Heart left ventricle (tissue), 16 donors: Measurements from ENCODE around the gene PPCS. TPM values are rescaled to one million over a fixed set of nuclear protein-coding genes. Genes with fewer than 3 reads are reported as not detected.

Experiments
- ATAC-seq, 4 donors: fragments of 200-7000 bp; cut with Tn5 transposase; one replicate each; pipeline ENCODE4 v1.9.1; 2020 to 2022; ENCODE audit warnings: moderate library complexity in 4 of 4, mild to moderate bottlenecking in 3 of 4, moderate number of reproducible peaks in 1 of 4
- DNase-seq, 5 donors: peaks; one replicate each; pipeline ENCODE4 v3.0.0-alpha.2; 2020
- H3K27ac ChIP-seq, 12 donors: fragments of 200-600 bp; sonication (generic) in 4 of 12; one replicate each; pipeline versions ENCODE4 v1.5.0 to v1.8.0; 2016 to 2022; ENCODE audit warnings: mild to moderate bottlenecking in 2 of 12
- H3K27me3 ChIP-seq, 9 donors: fragments of 200-600 bp; sonication (generic) in 2 of 9; one replicate each; pipeline versions ENCODE4 v1.5.1 to v1.8.0; 2016 to 2022; ENCODE audit warnings: mild to moderate bottlenecking in 3 of 9
- H3K36me3 ChIP-seq, 9 donors: fragments of 200-600 bp; sonication (generic) in 2 of 9; one replicate each; pipeline versions ENCODE4 v1.5.0 to v1.8.0; 2018 to 2022; ENCODE audit warnings: mild to moderate bottlenecking in 2 of 9
- H3K4me1 ChIP-seq, 12 donors: fragments of 200-600 bp; sonication (generic) in 4 of 12; one replicate each; pipeline versions ENCODE4 v1.5.0 to v1.8.0; 2016 to 2022; ENCODE audit warnings: mild to moderate bottlenecking in 3 of 12
- H3K4me3 ChIP-seq, 12 donors: fragments of 200-600 bp; sonication (generic) in 4 of 12; one replicate each; pipeline versions ENCODE4 v1.5.0 to v1.8.0; 2017 to 2022; ENCODE audit warnings: mild to moderate bottlenecking in 9 of 12, moderate library complexity in 4 of 12
- H3K9me3 ChIP-seq, 12 donors: fragments of 200-600 bp; sonication (generic) in 4 of 12; one replicate each; pipeline versions ENCODE4 v1.5.0 to v1.8.0; 2016 to 2022; ENCODE audit warnings: mild to moderate bottlenecking in 1 of 12
- POLR2A ChIP-seq, 2 donors: fragments of 450-650 bp; IDR thresholded peaks; one replicate each; pipeline ENCODE4 v1.6.1; 2017; ENCODE audit warnings: antibody characterized with exemption in 2 of 2, mild to moderate bottlenecking in 2 of 2, moderate library complexity in 2 of 2
- WGBS, 4 donors: extraction: QIAGEN DNeasy Blood & Tissue Kit in 2 of 4; methylation state at CpG; one replicate each; pipeline versions ENCODE4 v1.1.5 to v1.1.7; 2013 to 2018; 5-methylcytosine and 5-hydroxymethylcytosine counted together
- intact Hi-C, 10 donors: fragments of 100-400 bp; cut with DNase I; formaldehyde crosslinking; loops; one replicate each; pipeline versions ENCODE4 v1.11.1 to v1.14.2; 2022
- polyA plus RNA-seq, 2 donors: library from polyadenylated mRNA; stranded (reverse); fragments of 200-250 nt; gene quantifications; one replicate each; pipeline ENCODE4 v1.2.3, GENCODE V29; 2013
- total RNA-seq, 9 donors: library from RNA; depleted of rRNA in 2 of 9; stranded (reverse); fragments of >200 nt in 2 of 9; fragmentation: NEBNext Ultra II Directional in 3 of 9; extraction: Animal tissue kit (Norgen Biotek cat#: 25700) in 3 of 9; gene quantifications; one replicate each; pipeline versions ENCODE4 v1.1.0 to v1.2.4, GENCODE V29; 2016 to 2023
- TF ChIP-seq, protein P1 (sequence below), 12 donors: fragments of 200-600 bp; sonication (generic) in 4 of 12; IDR thresholded peaks; one replicate each; pipeline versions ENCODE4 v1.5.0 to v1.8.0; 2018 to 2022; ENCODE audit warnings: antibody characterized with exemption in 12 of 12, mild to moderate bottlenecking in 5 of 12
- donor health status: ischemic (EF 13 %, LVEDD 7.1; RV severe dilation, severe dysfunction).
- donor health status: healthy with polysubstance abuse.
- donor health status: DM: no; HTN: yes; CAD: no.
- donor health status: DM: no; HTN: no; CAD: no.
- donor health status: ischemic (EF 25% LVEDD 6.9; RV normal size, moderate dysfunction).
- donor health status: ischemic (EF 25% LVEDD 5.7; RV mildly dilated, moderate dysfunction).
- donor health status: healthy.
- donor health status: DM: yes; HTN: yes; CAD: no.
- donor health status: ischemic (EF 35%, LVEDD 5.7; RV mildly dilated, moderate dysfunction).
- donor health status: nonischemic (EF 11% LVEDD 7.7; RV severe dilation, severe dysfunction).
- donor health status: DM: yes; HTN: yes; CAD: no.
- donor health status: PGD.
- donor health status: ischemic (EF 29% LVEDD 5.4; RV normal size, mild dysfunction).
- donor health status: nonischemic (EF 23%, LVEDD 6.1; RV moderate dilation, normal function).

PPCS gene
- total and polyA plus RNA-seq, 11 donors = 34.3 to 50.7 (median 42.4) TPM

GRCh38 chr1:42433369-42433768, 23.0 kb upstream of the PPCS start:
- no peak for ATAC-seq

DNA sequence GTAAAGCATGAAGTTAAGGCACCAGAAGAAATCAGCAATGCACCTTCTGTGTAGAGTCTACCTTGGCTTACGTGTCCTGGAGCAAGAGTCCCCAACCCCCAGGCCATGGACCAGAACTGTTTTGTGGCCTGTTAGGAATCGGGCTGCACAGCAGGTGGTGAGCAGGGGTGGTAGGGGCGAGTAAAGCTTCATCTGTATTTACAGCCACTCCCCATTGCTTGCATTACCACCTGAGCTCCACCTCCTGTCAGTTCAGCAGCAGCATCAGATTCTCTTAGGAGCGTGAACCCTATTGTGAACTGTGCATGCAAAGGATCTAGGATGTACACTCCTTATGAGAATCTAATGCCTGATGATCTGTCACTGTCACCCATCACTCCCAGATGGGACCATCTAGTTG, 22.0 kb upstream of the PPCS start:
- H3K4me3 ChIP-seq = no peak overlapping the region
- 94 to 98% (median 95%) methylated on average over 4 of the region's 4 CpGs for WGBS, 4 donors
- DNase-seq (no peak), ATAC-seq (no peak)
- H3K36me3 ChIP-seq = no peaks in the 10 kb centered on the region
- H3K27me3 ChIP-seq = no peaks in the 10 kb centered on the region
- intact Hi-C loops = no loop called here
- no peak for TF ChIP-seq POLR2A (IDR thresholded peaks at IDR 0.05)
- TF ChIP-seq, protein P1, sequence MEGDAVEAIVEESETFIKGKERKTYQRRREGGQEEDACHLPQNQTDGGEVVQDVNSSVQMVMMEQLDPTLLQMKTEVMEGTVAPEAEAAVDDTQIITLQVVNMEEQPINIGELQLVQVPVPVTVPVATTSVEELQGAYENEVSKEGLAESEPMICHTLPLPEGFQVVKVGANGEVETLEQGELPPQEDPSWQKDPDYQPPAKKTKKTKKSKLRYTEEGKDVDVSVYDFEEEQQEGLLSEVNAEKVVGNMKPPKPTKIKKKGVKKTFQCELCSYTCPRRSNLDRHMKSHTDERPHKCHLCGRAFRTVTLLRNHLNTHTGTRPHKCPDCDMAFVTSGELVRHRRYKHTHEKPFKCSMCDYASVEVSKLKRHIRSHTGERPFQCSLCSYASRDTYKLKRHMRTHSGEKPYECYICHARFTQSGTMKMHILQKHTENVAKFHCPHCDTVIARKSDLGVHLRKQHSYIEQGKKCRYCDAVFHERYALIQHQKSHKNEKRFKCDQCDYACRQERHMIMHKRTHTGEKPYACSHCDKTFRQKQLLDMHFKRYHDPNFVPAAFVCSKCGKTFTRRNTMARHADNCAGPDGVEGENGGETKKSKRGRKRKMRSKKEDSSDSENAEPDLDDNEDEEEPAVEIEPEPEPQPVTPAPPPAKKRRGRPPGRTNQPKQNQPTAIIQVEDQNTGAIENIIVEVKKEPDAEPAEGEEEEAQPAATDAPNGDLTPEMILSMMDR (IDR thresholded peaks at IDR 0.05) = no peak
- no peak overlapping the region for H3K27ac ChIP-seq
- H3K4me1 ChIP-seq = peaks cover 0 to 11% (median 2%) of the 10 kb centered on the region in 12 donors
- no peaks in the 10 kb centered on the region for H3K9me3 ChIP-seq

More at GRCh38 chr1:42433369-42433768, 23.0 kb upstream of the PPCS start:
- Histone ChIP-seq H3K27me3 (no peaks in the 10 kb centered on the region), H3K4me1 (peaks cover 0 to 11% (median 2%) of the 10 kb centered on the region in 12 donors), H3K27ac (no peak overlapping the region), H3K4me3 (no peak overlapping the region), H3K36me3 (no peaks in the 10 kb centered on the region), H3K9me3 (no peaks in the 10 kb centered on the region)
- intact Hi-C loops = no loop called here
- WGBS, 4 donors = 49 to 60% (median 51%) methylated on average over 6 of the region's 6 CpGs
- TF ChIP-seq POLR2A (IDR thresholded peaks at IDR 0.05) = no peak
- TF ChIP-seq, protein P1 (IDR thresholded peaks at IDR 0.05) = no peak
- no peak for DNase-seq

DNA sequence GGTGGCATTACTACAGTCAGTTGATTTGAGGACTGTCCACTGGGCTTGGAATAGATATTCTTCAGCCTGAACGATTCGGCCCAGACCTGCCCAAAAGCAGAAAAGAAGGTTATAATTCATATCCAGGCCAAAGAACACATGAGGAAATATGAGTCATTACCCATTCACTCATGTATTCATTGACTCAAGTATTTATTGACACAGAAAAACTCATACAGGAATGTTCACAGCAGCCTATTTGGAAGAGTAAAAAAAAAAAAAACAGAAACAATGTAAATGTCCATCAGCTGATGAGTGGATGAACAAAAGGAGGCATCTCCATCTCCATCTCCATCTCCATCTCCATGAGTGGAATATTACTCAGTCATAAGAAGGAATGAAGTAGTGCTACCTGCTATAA, 16.4 kb upstream of the PPCS start:
- no peak overlapping the region for H3K27ac ChIP-seq
- H3K4me3 ChIP-seq = no peak overlapping the region
- intact Hi-C loops = loop anchor here in 1 of 10 donors (10.0 kb wide), 1 partner anchor 265 kb away; no protein-coding TSS in a partner anchor
- DNase-seq = no peak
- H3K27me3 ChIP-seq = no peaks in the 10 kb centered on the region
- H3K9me3 ChIP-seq = no peaks in the 10 kb centered on the region
- TF ChIP-seq POLR2A (IDR thresholded peaks at IDR 0.05) = no peak
- TF ChIP-seq, protein P1 (IDR thresholded peaks at IDR 0.05) = no peak
- WGBS, 4 donors = 66 to 81% (median 68%) methylated on average over 2 of the region's 2 CpGs
- H3K4me1 ChIP-seq = no peaks in the 10 kb centered on the region
- H3K36me3 ChIP-seq = no peaks in the 10 kb centered on the region
- ATAC-seq = no peak

- Histone ChIP-seq H3K9me3 (no peaks in the 10 kb centered on the region), H3K4me1 (no peaks in the 10 kb centered on the region), H3K27ac (no peak overlapping the region), H3K27me3 (no peaks in the 10 kb centered on the region), H3K36me3 (no peaks in the 10 kb centered on the region), H3K4me3 (no peak overlapping the region)
- intact Hi-C loops = loop anchor here in 1 of 10 donors (10.0 kb wide), 1 partner anchor 268 kb away; no protein-coding TSS in a partner anchor
- TF ChIP-seq POLR2A (IDR thresholded peaks at IDR 0.05) = no peak
- TF ChIP-seq, protein P1 (IDR thresholded peaks at IDR 0.05) = no peak
- ATAC-seq (no peak), DNase-seq (no peak)
- WGBS, 4 donors = 34 to 48% (median 46%) methylated on average over 2 of the region's 2 CpGs
These were observed 13.7 kb upstream of the PPCS start for GRCh38 chr1:42442662-42443061.
